ENCODE results near the gene EME1. TPM values are rescaled to one million over a fixed set of nuclear protein-coding genes. Genes with fewer than 3 reads are reported as not detected.

Gene EME1
- polyA plus RNA-seq, 1 of the 3 experiments (the other 2 are of a cell fraction) = 16.9 TPM

GRCh38 chr17:50425682-50426471 lies 52.8 kb downstream of the EME1 start, which contains the start of gene ACSF2:
ACSF2 (plus strand) TSS chr17:50426218; CDS start chr17:50426262, 44 bp downstream.
- H3K9me2 ChIP-seq = no peaks in the 10 kb centered on the region
- ChIA-PET CTCF (interaction anchor here (0.7 to 3.4 kb wide), 8 partner anchors 9 to 76 kb away, joined by 3 to 18 read pairs (median 6); partner anchors contain the start of genes LRRC59 and RSAD1), POLR2A (interaction anchor here (1.5 kb wide), 1 partner anchor 29 kb away, joined by 7 read pairs; the partner anchor contains the start of gene LRRC59)
- H3F3A ChIP-seq (replicated peaks; ENCODE audit: insufficient read depth) = peaks cover 39% of the 10 kb centered on the region
- peaks cover 21 to 23% of the 10 kb centered on the region in 2 experiments; a peak in 3 of 4 replicates for H3K4me1 ChIP-seq (ENCODE audit: control insufficient read depth in 1 of 2, insufficient read depth in 2 of 2, low read depth in 1 of 2, low read length in 1 of 2)
- peak; percentile 94 for DNase-seq
- peak within 1 kb of the TSS; percentile 69 to 71 for H3K4me3 ChIP-seq (ENCODE audit: low read depth in 2 of 2, low read length in 1 of 2)
- WGBS (ENCODE audit: low lambda C conversion rate) = 12% methylated on average over 33 of the region's 70 CpGs
- peak within 1 kb of the TSS; percentile 79 for H3K9ac ChIP-seq
- peak within 1 kb of the TSS; percentile 94 for H3K4me2 ChIP-seq
- no peaks in the 10 kb centered on the region for H3K9me3 ChIP-seq
- peaks cover 30% of the 10 kb centered on the region for H3K79me2 ChIP-seq (ENCODE audit: insufficient read depth)
- H3K36me3 ChIP-seq (replicated peaks in 1 of 2; ENCODE audit: control insufficient read depth in 1 of 2, insufficient read depth in 2 of 2, low read length in 1 of 2) = no peaks in the 10 kb centered on the region
- peak within 1 kb of the TSS; percentile 99 for H2AFZ ChIP-seq (ENCODE audit: low read depth)
- H4K20me1 ChIP-seq (ENCODE audit: insufficient read depth) = no peaks in the 10 kb centered on the region
- H3K27ac ChIP-seq (ENCODE audit: low read depth in 2 of 2, low read length in 1 of 2) = peak within 1 kb of the TSS; percentile 74 to 81
- H3K27me3 ChIP-seq (ENCODE audit: insufficient read depth) = no peaks in the 10 kb centered on the region
- TF ChIP-seq ZBTB33 (IDR thresholded peaks at IDR 0.05; ENCODE audit: borderline replicate concordance, low read depth) = no peak
- no peak for TF ChIP-seq GATA2 (CRISPR knock-in tag; IDR thresholded peaks at IDR 0.05)
- TF ChIP-seq TAF1 (IDR thresholded peaks at IDR 0.05; ENCODE audit: borderline replicate concordance, low read depth, low read length) = peak; percentile 71; the same call in 1 of the 2 replicates
- peak; percentile 71; the same call in 1 of the 2 replicates for TF ChIP-seq SIN3A (IDR thresholded peaks at IDR 0.05; ENCODE audit: borderline replicate concordance, low read depth, low read length)
- TF ChIP-seq TCF12 (IDR thresholded peaks at IDR 0.05) = no peak
- no peak for TF ChIP-seq FOSL2 (IDR thresholded peaks at IDR 0.05; ENCODE audit: borderline replicate concordance, low read depth)
- TF ChIP-seq, protein P1, sequence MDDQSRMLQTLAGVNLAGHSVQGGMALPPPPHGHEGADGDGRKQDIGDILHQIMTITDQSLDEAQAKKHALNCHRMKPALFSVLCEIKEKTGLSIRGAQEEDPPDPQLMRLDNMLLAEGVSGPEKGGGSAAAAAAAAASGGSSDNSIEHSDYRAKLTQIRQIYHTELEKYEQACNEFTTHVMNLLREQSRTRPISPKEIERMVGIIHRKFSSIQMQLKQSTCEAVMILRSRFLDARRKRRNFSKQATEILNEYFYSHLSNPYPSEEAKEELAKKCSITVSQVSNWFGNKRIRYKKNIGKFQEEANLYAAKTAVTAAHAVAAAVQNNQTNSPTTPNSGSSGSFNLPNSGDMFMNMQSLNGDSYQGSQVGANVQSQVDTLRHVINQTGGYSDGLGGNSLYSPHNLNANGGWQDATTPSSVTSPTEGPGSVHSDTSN (IDR thresholded peaks at IDR 0.05) = no peak
- no peak for TF ChIP-seq USF2 (IDR thresholded peaks at IDR 0.05; ENCODE audit: borderline replicate concordance, low read depth, low read length)
- TF ChIP-seq YY1 (IDR thresholded peaks at IDR 0.05; ENCODE audit: low read depth) = peak; percentile 59; the same call in 1 of the 2 replicates
- TF ChIP-seq RFX5 (IDR thresholded peaks at IDR 0.05; ENCODE audit: low read length) = no peak
- 0 out of 4 replicates have a peak, but pooled peaks of 1 of the 2 experiments have one; percentile 15 for TF ChIP-seq EP300 (IDR thresholded peaks at IDR 0.05; ENCODE audit: borderline replicate concordance in 1 of 2, low read depth in 1 of 2, low read length in 1 of 2)
- 0 out of 2 replicates have a peak, but pooled peaks have one; percentile 8 for TF ChIP-seq RCOR1 (IDR thresholded peaks at IDR 0.05; ENCODE audit: low read length)
- no peak for TF ChIP-seq FOXM1 (IDR thresholded peaks at IDR 0.05; ENCODE audit: low read depth)
- TF ChIP-seq JUND (IDR thresholded peaks at IDR 0.05) = no peak
- TF ChIP-seq, protein P2, sequence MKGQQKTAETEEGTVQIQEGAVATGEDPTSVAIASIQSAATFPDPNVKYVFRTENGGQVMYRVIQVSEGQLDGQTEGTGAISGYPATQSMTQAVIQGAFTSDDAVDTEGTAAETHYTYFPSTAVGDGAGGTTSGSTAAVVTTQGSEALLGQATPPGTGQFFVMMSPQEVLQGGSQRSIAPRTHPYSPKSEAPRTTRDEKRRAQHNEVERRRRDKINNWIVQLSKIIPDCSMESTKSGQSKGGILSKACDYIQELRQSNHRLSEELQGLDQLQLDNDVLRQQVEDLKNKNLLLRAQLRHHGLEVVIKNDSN (IDR thresholded peaks at IDR 0.05; ENCODE audit: borderline replicate concordance, low read depth) = peak; percentile 81; the same call in 1 of the 2 replicates
- no peak for TF ChIP-seq IRF3 (IDR thresholded peaks at IDR 0.05; ENCODE audit: low read depth, low read length)
- no peak for TF ChIP-seq GABPA (IDR thresholded peaks at IDR 0.05; ENCODE audit: low read depth)
- peak; percentile 75 for TF ChIP-seq NFIC (IDR thresholded peaks at IDR 0.05; ENCODE audit: borderline replicate concordance)
- TF ChIP-seq, protein P3, sequence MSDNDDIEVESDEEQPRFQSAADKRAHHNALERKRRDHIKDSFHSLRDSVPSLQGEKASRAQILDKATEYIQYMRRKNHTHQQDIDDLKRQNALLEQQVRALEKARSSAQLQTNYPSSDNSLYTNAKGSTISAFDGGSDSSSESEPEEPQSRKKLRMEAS (IDR thresholded peaks at IDR 0.05; ENCODE audit: low read depth) = peak; percentile 29; the same call in 1 of the 2 replicates
- TF ChIP-seq, protein P4, sequence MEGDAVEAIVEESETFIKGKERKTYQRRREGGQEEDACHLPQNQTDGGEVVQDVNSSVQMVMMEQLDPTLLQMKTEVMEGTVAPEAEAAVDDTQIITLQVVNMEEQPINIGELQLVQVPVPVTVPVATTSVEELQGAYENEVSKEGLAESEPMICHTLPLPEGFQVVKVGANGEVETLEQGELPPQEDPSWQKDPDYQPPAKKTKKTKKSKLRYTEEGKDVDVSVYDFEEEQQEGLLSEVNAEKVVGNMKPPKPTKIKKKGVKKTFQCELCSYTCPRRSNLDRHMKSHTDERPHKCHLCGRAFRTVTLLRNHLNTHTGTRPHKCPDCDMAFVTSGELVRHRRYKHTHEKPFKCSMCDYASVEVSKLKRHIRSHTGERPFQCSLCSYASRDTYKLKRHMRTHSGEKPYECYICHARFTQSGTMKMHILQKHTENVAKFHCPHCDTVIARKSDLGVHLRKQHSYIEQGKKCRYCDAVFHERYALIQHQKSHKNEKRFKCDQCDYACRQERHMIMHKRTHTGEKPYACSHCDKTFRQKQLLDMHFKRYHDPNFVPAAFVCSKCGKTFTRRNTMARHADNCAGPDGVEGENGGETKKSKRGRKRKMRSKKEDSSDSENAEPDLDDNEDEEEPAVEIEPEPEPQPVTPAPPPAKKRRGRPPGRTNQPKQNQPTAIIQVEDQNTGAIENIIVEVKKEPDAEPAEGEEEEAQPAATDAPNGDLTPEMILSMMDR (IDR thresholded peaks at IDR 0.05) = no peak
- no peak for TF ChIP-seq RXRA (IDR thresholded peaks at IDR 0.05; ENCODE audit: borderline replicate concordance, low read depth)
- no peak for TF ChIP-seq MXI1 (IDR thresholded peaks at IDR 0.05; ENCODE audit: low read depth, low read length)
